Activated naive CD4-positive, alpha-beta T cell treated with anti-CD3 and anti-CD28 coated beads, Interleukin-2, amount 10 ng/mL, durations not matched to agents 7 days and 5 days (primary cell): ENCODE measurements around the gene CCDC142.

ENCODE experiments used
- CTCF ChIA-PET: fragments of 350-600 bp; sonication (Branson Sonifier 250); formaldehyde crosslinking; loops from one replicate; lab custom pipeline; 2021; ENCODE audit warnings: antibody characterized with exemption; lab: Charles Lee
- DNase-seq: peaks from one replicate; pipeline ENCODE4 v3.0.0-alpha.2; 2020
- H3K27ac Mint-ChIP-seq: one replicate; pipeline ENCODE4 v1.8.0; 2021; ENCODE audit warnings: mild to moderate bottlenecking, moderate library complexity, mixed read lengths
- H3K27me3 Mint-ChIP-seq: one replicate; pipeline ENCODE4 v1.8.0; 2021; ENCODE audit warnings: mild to moderate bottlenecking, mixed read lengths
- H3K36me3 Mint-ChIP-seq: one replicate; pipeline ENCODE4 v1.8.0; 2021; ENCODE audit warnings: mixed read lengths
- H3K4me1 Mint-ChIP-seq: one replicate; pipeline ENCODE4 v1.8.0; 2021; ENCODE audit warnings: mixed read lengths
- H3K4me3 Mint-ChIP-seq: one replicate; pipeline ENCODE4 v1.8.0; 2021; ENCODE audit warnings: mild to moderate bottlenecking, moderate library complexity, mixed read lengths
- H3K9me3 Mint-ChIP-seq: one replicate; pipeline ENCODE4 v1.8.0; 2021; ENCODE audit warnings: mixed read lengths

CCDC142 gene

GRCh38 chr2:74524005-74524404 lies 41.2 kb upstream of the CCDC142 start:
- Mint-ChIP-seq H3K27me3 (peaks cover 48% of the 10 kb centered on the region), H3K9me3 (no peaks in the 10 kb centered on the region), H3K27ac (no peak overlapping the region), H3K4me3 (no peak overlapping the region), H3K36me3 (peaks cover 34% of the 10 kb centered on the region), H3K4me1 (peaks cover 35% of the 10 kb centered on the region)
- no peak for DNase-seq
- CTCF ChIA-PET, result interaction anchor here (1.0 to 2.7 kb wide), 2 partner anchors 9 to 61 kb away, joined by 3 to 12 read pairs; no protein-coding TSS in a partner anchor

- H3K27ac Mint-ChIP-seq, result no peak overlapping the region
- peaks cover 23% of the 10 kb centered on the region for H3K4me1 Mint-ChIP-seq
- H3K27me3 Mint-ChIP-seq, result peaks cover 63% of the 10 kb centered on the region
- peaks cover 22% of the 10 kb centered on the region for H3K36me3 Mint-ChIP-seq
- no peak overlapping the region for H3K4me3 Mint-ChIP-seq
- CTCF ChIA-PET, result interaction anchor here (0.9 to 2.7 kb wide), 3 partner anchors 10 to 65 kb away, joined by 3 to 12 read pairs (median 3); no protein-coding TSS in a partner anchor
- H3K9me3 Mint-ChIP-seq, result no peaks in the 10 kb centered on the region
- DNase-seq, result no peak
Observed at GRCh38 chr2:74522516-74522915, 39.7 kb upstream of the CCDC142 start.

- CTCF ChIA-PET, result no interaction called here
- Mint-ChIP-seq H3K36me3 (peaks cover 9% of the 10 kb centered on the region), H3K9me3 (no peaks in the 10 kb centered on the region), H3K27ac (no peak overlapping the region), H3K4me1 (peaks cover 33% of the 10 kb centered on the region), H3K27me3 (peaks cover 99% of the 10 kb centered on the region), H3K4me3 (peak overlapping the region; percentile 71)
- DNase-seq, result no peak
Observed at GRCh38 chr2:74516650-74517049, 33.9 kb upstream of the CCDC142 start.

GRCh38 chr2:74515981-74516633 lies 33.3 kb upstream of the CCDC142 start:
- Mint-ChIP-seq H3K9me3 (no peaks in the 10 kb centered on the region), H3K36me3 (peaks cover 9% of the 10 kb centered on the region), H3K4me1 (peaks cover 33% of the 10 kb centered on the region), H3K27me3 (peaks cover 99% of the 10 kb centered on the region), H3K27ac (peak overlapping the region; percentile 65), H3K4me3 (peak overlapping the region; percentile 71)
- CTCF ChIA-PET, result no interaction called here
- peak; percentile 84 for DNase-seq

GRCh38 chr2:74515271-74515980 lies 32.6 kb upstream of the CCDC142 start:
- Mint-ChIP-seq H3K4me3 (peak overlapping the region; percentile 73), H3K27ac (no peak overlapping the region), H3K9me3 (no peaks in the 10 kb centered on the region), H3K27me3 (peaks cover 99% of the 10 kb centered on the region), H3K36me3 (peaks cover 9% of the 10 kb centered on the region), H3K4me1 (peaks cover 36% of the 10 kb centered on the region)
- DNase-seq, result peak; percentile 44
- CTCF ChIA-PET, result no interaction called here

GRCh38 chr2:74514368-74515270 lies 31.8 kb upstream of the CCDC142 start, which contains the start of gene TLX2:
TSS of gene TLX2 (plus strand) at chr2:74514450. CDS start at chr2:74514807, 357 bp downstream.
- H3K4me3 Mint-ChIP-seq, result peak within 1 kb of the TSS; percentile 73
- peaks cover 9% of the 10 kb centered on the region for H3K36me3 Mint-ChIP-seq
- H3K4me1 Mint-ChIP-seq, result peaks cover 40% of the 10 kb centered on the region
- peak within 1 kb of the TSS; percentile 28 for H3K27ac Mint-ChIP-seq
- peaks cover 99% of the 10 kb centered on the region for H3K27me3 Mint-ChIP-seq
- no peaks in the 10 kb centered on the region for H3K9me3 Mint-ChIP-seq
- CTCF ChIA-PET, result interaction anchor here (1.0 to 1.6 kb wide), 2 partner anchors 14 to 73 kb away, joined by 3 read pairs; no protein-coding TSS in a partner anchor
- DNase-seq, result no peak

- H3K9me3 Mint-ChIP-seq, result no peaks in the 10 kb centered on the region
- H3K4me1 Mint-ChIP-seq, result peaks cover 41% of the 10 kb centered on the region
- peak overlapping the region; percentile 23 for H3K4me3 Mint-ChIP-seq
- CTCF ChIA-PET, result interaction anchor here (1.0 to 1.6 kb wide), 4 partner anchors 10 to 74 kb away, joined by 3 to 7 read pairs (median 3); no protein-coding TSS in a partner anchor
- peak overlapping the region; percentile 28 for H3K27ac Mint-ChIP-seq
- DNase-seq, result peak; percentile 56
- peaks cover 9% of the 10 kb centered on the region for H3K36me3 Mint-ChIP-seq
- H3K27me3 Mint-ChIP-seq, result peaks cover 97% of the 10 kb centered on the region
Observed at GRCh38 chr2:74513605-74514367, 31.0 kb upstream of the CCDC142 start.

- no peak overlapping the region for H3K27ac Mint-ChIP-seq
- peaks cover 97% of the 10 kb centered on the region for H3K27me3 Mint-ChIP-seq
- H3K4me3 Mint-ChIP-seq, result no peak overlapping the region
- DNase-seq, result no peak
- peaks cover 49% of the 10 kb centered on the region for H3K4me1 Mint-ChIP-seq
- no peaks in the 10 kb centered on the region for H3K9me3 Mint-ChIP-seq
- CTCF ChIA-PET, result interaction anchor here (0.8 to 1.6 kb wide), 4 partner anchors 9 to 74 kb away, joined by 3 to 7 read pairs (median 3); no protein-coding TSS in a partner anchor
- H3K36me3 Mint-ChIP-seq, result peaks cover 14% of the 10 kb centered on the region
Observed at GRCh38 chr2:74512744-74513604, 30.2 kb upstream of the CCDC142 start.

GRCh38 chr2:74511104-74511989 lies 28.5 kb upstream of the CCDC142 start:
- CTCF ChIA-PET, result no interaction called here
- Mint-ChIP-seq H3K36me3 (peaks cover 18% of the 10 kb centered on the region), H3K9me3 (no peaks in the 10 kb centered on the region), H3K27ac (no peak overlapping the region), H3K4me1 (peaks cover 57% of the 10 kb centered on the region), H3K4me3 (no peak overlapping the region), H3K27me3 (peaks cover 92% of the 10 kb centered on the region)
- no peak for DNase-seq

GRCh38 chr2:74510272-74510671 lies 27.5 kb upstream of the CCDC142 start:
- peaks cover 81% of the 10 kb centered on the region for H3K27me3 Mint-ChIP-seq
- no peak overlapping the region for H3K27ac Mint-ChIP-seq

GRCh38 chr2:74507926-74508520 lies 25.2 kb upstream of the CCDC142 start:
- peak overlapping the region; percentile 95 for H3K4me3 Mint-ChIP-seq
- no peaks in the 10 kb centered on the region for H3K9me3 Mint-ChIP-seq
- peaks cover 63% of the 10 kb centered on the region for H3K4me1 Mint-ChIP-seq
- peaks cover 38% of the 10 kb centered on the region for H3K36me3 Mint-ChIP-seq
- CTCF ChIA-PET, result interaction anchor here (1.7 kb wide), 1 partner anchor 14 kb away, joined by 4 read pairs; no protein-coding TSS in a partner anchor
- peaks cover 77% of the 10 kb centered on the region for H3K27me3 Mint-ChIP-seq
- peak overlapping the region; percentile 99 for H3K27ac Mint-ChIP-seq
- peak; percentile 41 for DNase-seq

More at GRCh38 chr2:74510272-74510671, 27.5 kb upstream of the CCDC142 start:
- DNase-seq, result no peak
- Mint-ChIP-seq H3K36me3 (peaks cover 24% of the 10 kb centered on the region), H3K4me3 (no peak overlapping the region), H3K9me3 (no peaks in the 10 kb centered on the region), H3K4me1 (peaks cover 53% of the 10 kb centered on the region)
- CTCF ChIA-PET, result interaction anchor here (1.2 to 1.8 kb wide), 3 partner anchors 9 to 28 kb away, joined by 3 to 8 read pairs (median 6); partner anchors contain the start of genes CCDC142 and TTC31
